Upper lobe of left lung (tissue), 6 donors: ENCODE measurements around the gene PKLR. TPM values are rescaled to one million over a fixed set of nuclear protein-coding genes. Genes with fewer than 3 reads are reported as not detected.

Experiments used
- ATAC-seq, 2 donors: fragments of 200-7000 bp; cut with Tn5 transposase; one replicate each; pipeline ENCODE4 v1.9.1; 2022; ENCODE audit warnings: mild to moderate bottlenecking in 2 of 2, moderate library complexity in 2 of 2; ENCODE audit not compliant: low FRiP score in 2 of 2
- DNase-seq, 2 donors: peaks; one replicate each; pipeline ENCODE4 v3.0.0-alpha.2; 2019 to 2020
- H3K27ac ChIP-seq, 4 donors: fragments of 200-600 bp; sonication (generic); one replicate each; pipeline ENCODE4 v1.5.1; 2016 to 2019
- H3K27me3 ChIP-seq, 4 donors: fragments of 200-600 bp; sonication (generic); one replicate each; pipeline ENCODE4 v1.5.1; 2017 to 2019
- H3K36me3 ChIP-seq, 4 donors: fragments of 200-600 bp; sonication (generic); one replicate each; pipeline ENCODE4 v1.5.1; 2016 to 2019
- H3K4me1 ChIP-seq, 4 donors: fragments of 200-600 bp; sonication (generic); one replicate each; pipeline ENCODE4 v1.5.1; 2018 to 2019
- H3K4me3 ChIP-seq, 4 donors: fragments of 200-600 bp; sonication (generic); one replicate each; pipeline ENCODE4 v1.5.1; 2017 to 2019; ENCODE audit warnings: mild to moderate bottlenecking in 2 of 4, moderate library complexity in 1 of 4
- H3K9me3 ChIP-seq, 4 donors: fragments of 200-600 bp; sonication (generic); one replicate each; pipeline ENCODE4 v1.5.1; 2018 to 2019
- CTCF ChIP-seq, 6 experiments: fragments of 450-650 bp in 4 of 6; fragments of 200-600 bp in 2 of 6; sonication (generic) in 2 of 6; IDR thresholded peaks; one replicate each; pipeline ENCODE4 v1.5.1; 2016 to 2019; ENCODE audit warnings: antibody characterized with exemption in 6 of 6
- EP300 ChIP-seq, 4 donors: sonication (generic); formaldehyde crosslinking; IDR thresholded peaks; one replicate each; pipeline ENCODE4 v1.5.1; 2017; ENCODE audit warnings: antibody characterized with exemption in 4 of 4, control low read depth in 2 of 4
- POLR2A ChIP-seq, 4 donors: fragments of 450-650 bp; IDR thresholded peaks; one replicate each; pipeline ENCODE4 v1.5.1; 2016 to 2017; ENCODE audit warnings: antibody characterized with exemption in 4 of 4, mild to moderate bottlenecking in 2 of 4
- POLR2AphosphoS5 ChIP-seq, 2 donors: sonication (generic); formaldehyde crosslinking; IDR thresholded peaks; one replicate each; pipeline ENCODE4 v1.5.1; 2017; ENCODE audit warnings: antibody characterized with exemption in 2 of 2
- WGBS, 2 donors: methylation state at CpG; one replicate each; pipeline ENCODE4 v1.1.5; 2017 to 2018; 5-methylcytosine and 5-hydroxymethylcytosine counted together
- total RNA-seq, 6 donors: library from RNA; depleted of rRNA in 4 of 6; stranded (reverse); fragments of >200 nt in 4 of 6; gene quantifications; one replicate each; pipeline versions ENCODE4 v1.1.0 to v1.2.1, GENCODE V29; 2016 to 2021
- donor health status: DM: no; HTN: no; CAD: no; lungs with moderate emphysema.
- donor health status: DM: no; HTN: yes; CAD: no; lungs with severe emphysema.

The PKLR gene
- total RNA-seq, 6 donors from 2014 or later, result 0.14 to 0.17 TPM; not detected in 4

- Histone ChIP-seq H3K27me3 (no peaks in the 10 kb centered on the region), H3K4me1 (peaks cover 31 to 58% (median 36%) of the 10 kb centered on the region in 4 donors), H3K9me3 (no peaks in the 10 kb centered on the region), H3K36me3 (peaks cover 0 to 27% (median 9%) of the 10 kb centered on the region in 4 donors), H3K27ac (peak overlapping the region; percentile 84 to 97 (median 96)), H3K4me3 (peak overlapping the region; percentile 73 to 94 (median 85))
- no peak for TF ChIP-seq EP300 (IDR thresholded peaks at IDR 0.05)
- no peak for TF ChIP-seq POLR2AphosphoS5 (IDR thresholded peaks at IDR 0.05)
- TF ChIP-seq CTCF (IDR thresholded peaks at IDR 0.05), result peak in 5 of 6 experiments; percentile 34 to 65 (median 48)
- TF ChIP-seq POLR2A (IDR thresholded peaks at IDR 0.05), result no peak
- ATAC-seq (peak; percentile 10 to 15), DNase-seq (peak; percentile 77 to 88)
- WGBS, 2 donors, result 14% methylated on average over 27 to 39 of the region's 59 CpGs
Measured at GRCh38 chr1:155324717-155325602, 23.7 kb upstream of the PKLR start.

DNA sequence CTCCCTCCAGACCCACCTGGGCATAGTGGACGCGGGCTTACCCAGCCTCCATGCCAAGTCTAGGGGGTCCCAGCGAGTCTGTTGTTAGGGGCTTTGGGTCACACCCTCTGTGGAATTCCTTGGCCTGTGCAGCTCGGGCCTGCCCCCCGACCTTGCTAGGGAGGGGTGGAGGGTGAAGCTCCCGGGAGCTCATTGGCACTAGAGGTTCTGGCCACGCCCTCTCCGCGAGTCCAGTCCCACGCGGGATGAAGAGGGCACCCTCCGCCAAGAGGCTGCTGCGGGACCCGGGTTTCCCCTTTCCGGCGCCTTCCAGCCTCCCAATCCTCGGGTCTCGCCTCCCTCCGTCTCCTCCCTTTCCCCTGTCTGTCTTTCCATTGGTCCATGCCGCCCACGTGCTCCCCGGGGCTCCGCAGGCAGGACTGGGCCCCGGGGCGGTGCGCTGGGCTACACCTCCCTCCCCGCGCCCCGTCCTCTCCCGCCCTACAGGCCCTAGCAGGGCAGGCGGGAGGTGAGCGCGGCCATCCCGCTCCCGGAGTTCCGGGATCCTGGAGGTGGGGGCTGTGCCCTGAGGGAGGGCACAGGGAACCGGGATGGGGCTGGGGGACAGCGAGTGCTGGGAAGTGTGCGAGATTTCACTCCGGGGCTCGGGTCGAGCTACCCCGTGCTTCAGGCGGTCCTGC is 22.9 kb upstream of the PKLR start:
- ATAC-seq, result peak; percentile 91 to 96
- Histone ChIP-seq H3K27me3 (no peaks in the 10 kb centered on the region), H3K9me3 (no peaks in the 10 kb centered on the region), H3K4me3 (peak overlapping the region; percentile 73 to 94 (median 85)), H3K4me1 (peaks cover 32 to 58% (median 40%) of the 10 kb centered on the region in 4 donors), H3K36me3 (peaks cover 0 to 26% (median 12%) of the 10 kb centered on the region in 4 donors), H3K27ac (peak overlapping the region; percentile 84 to 97 (median 96))
- peak in 3 of 4 donors; percentile 34 to 83 (median 65) for TF ChIP-seq POLR2A (IDR thresholded peaks at IDR 0.05)
- TF ChIP-seq POLR2AphosphoS5 (IDR thresholded peaks at IDR 0.05), result peak; percentile 73 to 89
- TF ChIP-seq CTCF (IDR thresholded peaks at IDR 0.05), result peak in 3 of 6 experiments; percentile 3 to 25 (median 18)
- peak in 1 of 4 donors; percentile 3 for TF ChIP-seq EP300 (IDR thresholded peaks at IDR 0.05)
- WGBS, 2 donors, result 0% methylated on average over 12 to 35 of the region's 44 CpGs
- DNase-seq, result peak; percentile 95 to 98

- no peaks in the 10 kb centered on the region for H3K27me3 ChIP-seq
- no peaks in the 10 kb centered on the region for H3K9me3 ChIP-seq
- peak overlapping the region; percentile 84 to 97 (median 96) for H3K27ac ChIP-seq
- DNase-seq (peak; percentile 89 to 98), ATAC-seq (peak; percentile 87 to 89)
- TF ChIP-seq POLR2AphosphoS5 (IDR thresholded peaks at IDR 0.05) (no peak), POLR2A (IDR thresholded peaks at IDR 0.05) (no peak), CTCF (IDR thresholded peaks at IDR 0.05) (no peak), EP300 (IDR thresholded peaks at IDR 0.05) (no peak)
- peak overlapping the region; percentile 73 to 94 (median 85) for H3K4me3 ChIP-seq
- 0% methylated on average over 5 to 6 of the region's 29 CpGs for WGBS, 2 donors
- H3K36me3 ChIP-seq, result peaks cover 0 to 26% (median 11%) of the 10 kb centered on the region in 4 donors
- H3K4me1 ChIP-seq, result peaks cover 32 to 58% (median 40%) of the 10 kb centered on the region in 4 donors
Measured at GRCh38 chr1:155323729-155324036, 22.4 kb upstream of the PKLR start.

- H3K27me3 ChIP-seq, result no peaks in the 10 kb centered on the region
- peak; percentile 90 to 97 for DNase-seq
- peak in 3 of 4 donors; percentile 22 to 39 (median 36) for TF ChIP-seq POLR2A (IDR thresholded peaks at IDR 0.05)
- TF ChIP-seq POLR2AphosphoS5 (IDR thresholded peaks at IDR 0.05), result peak; percentile 65 to 80
- no peak for TF ChIP-seq EP300 (IDR thresholded peaks at IDR 0.05)
- TF ChIP-seq CTCF (IDR thresholded peaks at IDR 0.05), result peak; percentile 98 to 100 (median 98)
- H3K27ac ChIP-seq, result peak overlapping the region; percentile 84 to 97 (median 96)
- H3K4me3 ChIP-seq, result peak overlapping the region; percentile 73 to 94 (median 85)
- WGBS, 2 donors, result 0 to 3% methylated on average over 15 to 38 of the region's 58 CpGs
- ATAC-seq, result peak; percentile 80 to 83
- H3K9me3 ChIP-seq, result no peaks in the 10 kb centered on the region
- peaks cover 32 to 58% (median 40%) of the 10 kb centered on the region in 4 donors for H3K4me1 ChIP-seq
- H3K36me3 ChIP-seq, result peaks cover 0 to 26% (median 14%) of the 10 kb centered on the region in 4 donors
Measured at GRCh38 chr1:155322953-155323728, 21.9 kb upstream of the PKLR start.
